HG02798 (cell line): ENCODE measurements around the gene GMPPB.

Source experiments
- ATAC-seq: cut with Tn5 transposase; IDR thresholded peaks from one replicate; pipeline ENCODE4 v1.9.1; 2021; ENCODE audit warnings: mild to moderate bottlenecking; ENCODE audit not compliant: unreplicated experiment, poor library complexity

GMPPB gene

DNA sequence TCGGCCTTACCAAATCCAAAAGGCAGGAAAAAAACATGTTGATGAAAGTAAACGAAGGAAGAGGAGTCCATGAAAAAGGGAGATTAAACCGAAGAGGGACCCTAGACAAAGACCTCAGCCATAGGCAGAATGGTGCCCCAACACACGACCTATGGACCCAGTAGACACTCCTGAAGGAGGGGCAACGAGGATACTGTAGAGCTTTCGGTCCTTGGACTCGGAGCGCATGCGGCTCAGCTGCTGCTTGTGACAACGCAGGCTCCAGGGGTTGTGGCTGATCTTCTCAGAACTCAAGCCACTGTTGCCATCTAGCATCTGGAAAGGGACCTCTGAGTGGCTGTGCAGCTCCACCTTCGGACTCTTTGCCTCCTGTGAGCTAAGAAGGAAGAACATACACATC, 8.8 kb upstream of the GMPPB start:
- no peak for ATAC-seq

GRCh38 chr3:49729966-49730609, 6.3 kb upstream of the GMPPB start:
- ATAC-seq = no peak

DNA sequence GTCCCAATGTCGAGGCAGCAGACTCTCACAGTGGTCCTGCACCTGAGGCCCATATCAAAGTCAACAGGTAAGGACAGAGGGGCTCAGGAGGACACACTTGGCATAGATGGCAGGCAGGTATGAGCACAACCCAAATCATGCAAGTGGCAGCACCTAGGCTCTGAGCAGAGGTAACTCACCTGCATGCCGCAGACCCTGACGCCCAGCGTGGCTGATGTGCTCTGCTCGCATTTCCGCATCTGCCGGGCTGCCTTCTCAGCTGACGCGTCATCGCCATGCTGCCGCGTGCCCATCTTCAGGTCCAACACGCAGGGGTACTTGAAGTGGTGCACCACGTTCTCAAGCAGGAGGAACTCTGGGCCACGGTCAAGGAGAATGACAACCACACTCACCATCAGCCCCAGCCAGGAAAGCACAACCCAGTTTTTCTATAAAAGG, 4.2 kb upstream of the GMPPB start:
- no peak for ATAC-seq

GRCh38 chr3:49727154-49727923, 3.6 kb upstream of the GMPPB start:
- no peak for ATAC-seq

DNA sequence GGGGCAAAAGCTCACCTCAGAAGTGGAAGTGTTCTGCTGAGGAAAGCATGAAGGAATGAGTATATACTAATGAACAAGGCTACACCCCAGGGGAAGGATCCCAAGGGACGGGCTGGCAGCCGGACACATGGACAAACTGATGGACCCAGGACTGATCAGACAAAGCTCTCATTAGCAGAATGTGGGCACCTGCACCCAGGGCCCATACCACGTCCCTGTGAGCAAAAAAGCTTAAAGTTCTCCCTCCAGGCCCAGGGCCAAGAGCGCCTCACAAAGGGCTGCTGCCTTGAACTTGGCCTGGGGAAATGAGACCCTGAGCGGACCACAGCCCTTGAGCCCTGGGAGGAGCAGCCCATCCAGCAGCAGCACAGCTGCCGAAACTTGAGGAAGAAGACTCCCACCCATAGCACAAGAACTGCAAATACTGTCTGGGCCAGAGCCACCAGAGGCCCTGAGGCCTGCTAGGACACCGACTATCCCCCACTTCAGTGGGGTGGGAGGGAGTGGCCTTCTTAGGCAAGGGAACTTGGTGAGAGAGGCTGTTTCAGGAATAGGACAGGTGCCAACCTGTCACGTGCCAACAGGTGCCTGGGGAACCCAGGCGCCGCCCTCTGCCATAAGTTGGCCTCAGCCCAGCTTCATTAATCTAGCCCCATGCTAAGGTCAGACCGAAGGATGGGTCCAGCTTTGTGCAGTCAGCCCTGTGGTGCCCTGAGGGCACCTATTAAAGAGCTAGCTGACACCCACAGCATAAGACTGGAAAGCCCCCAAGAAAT, 2.3 kb upstream of the GMPPB start:
- ATAC-seq = no peak

GRCh38 chr3:49724586-49724985, 835 bp upstream of the GMPPB start:
- ATAC-seq = no peak

DNA sequence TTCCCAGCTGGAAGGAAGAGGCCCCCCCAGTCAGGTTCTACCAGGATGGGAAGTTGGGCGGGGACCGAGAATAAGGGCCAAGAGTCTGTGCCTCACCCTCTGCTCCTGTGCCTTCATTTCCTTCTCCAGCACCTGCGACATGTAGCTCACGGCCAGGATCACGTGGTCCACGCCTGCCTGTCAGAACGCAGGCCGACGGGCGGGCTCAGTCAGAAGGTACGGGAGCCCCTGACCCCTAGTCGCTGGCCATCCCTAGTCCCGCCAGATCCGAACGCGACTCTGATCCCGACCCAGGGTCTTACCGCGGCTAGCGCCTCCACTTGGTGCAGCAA, 489 bp downstream of the GMPPB start:
- ATAC-seq = no peak

DNA sequence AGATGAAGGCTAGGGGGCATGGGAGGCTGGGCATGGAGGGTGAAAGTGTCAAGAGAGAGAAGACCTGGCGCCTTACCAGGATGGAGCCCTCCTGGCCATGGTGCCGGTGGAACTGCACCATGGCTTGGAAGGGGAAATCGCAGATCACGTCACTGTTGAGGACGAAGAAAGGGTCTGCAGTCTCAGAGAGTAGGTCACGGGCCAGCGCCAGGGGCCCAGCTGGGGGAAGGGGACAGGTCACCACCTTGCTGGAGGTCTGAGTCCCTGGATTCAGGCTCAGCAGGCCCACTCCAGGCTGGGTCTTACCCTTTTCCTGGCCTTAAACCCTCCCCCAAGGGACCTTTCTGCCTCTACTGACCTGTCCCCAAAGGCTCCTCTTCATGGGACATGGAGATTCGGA, 855 bp downstream of the GMPPB start:
- no peak for ATAC-seq

- ATAC-seq = no peak
These were observed 1.6 kb downstream of the GMPPB start for GRCh38 chr3:49721896-49722781.

DNA sequence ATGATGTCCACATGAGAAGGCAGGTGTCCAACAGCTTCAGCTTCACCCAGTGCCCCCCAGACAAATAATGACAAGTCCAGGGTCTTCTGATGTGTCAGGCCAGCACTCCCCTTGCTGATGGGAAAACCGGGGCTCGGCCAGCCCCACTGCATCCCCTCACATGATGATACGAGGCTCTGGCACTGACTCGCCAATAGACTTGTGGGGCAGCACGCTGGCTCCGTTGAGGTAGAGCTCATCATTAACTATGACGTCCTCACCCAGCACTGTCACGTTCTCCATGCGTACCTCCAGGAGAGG, 2.2 kb downstream of the GMPPB start:
- no peak for ATAC-seq

DNA sequence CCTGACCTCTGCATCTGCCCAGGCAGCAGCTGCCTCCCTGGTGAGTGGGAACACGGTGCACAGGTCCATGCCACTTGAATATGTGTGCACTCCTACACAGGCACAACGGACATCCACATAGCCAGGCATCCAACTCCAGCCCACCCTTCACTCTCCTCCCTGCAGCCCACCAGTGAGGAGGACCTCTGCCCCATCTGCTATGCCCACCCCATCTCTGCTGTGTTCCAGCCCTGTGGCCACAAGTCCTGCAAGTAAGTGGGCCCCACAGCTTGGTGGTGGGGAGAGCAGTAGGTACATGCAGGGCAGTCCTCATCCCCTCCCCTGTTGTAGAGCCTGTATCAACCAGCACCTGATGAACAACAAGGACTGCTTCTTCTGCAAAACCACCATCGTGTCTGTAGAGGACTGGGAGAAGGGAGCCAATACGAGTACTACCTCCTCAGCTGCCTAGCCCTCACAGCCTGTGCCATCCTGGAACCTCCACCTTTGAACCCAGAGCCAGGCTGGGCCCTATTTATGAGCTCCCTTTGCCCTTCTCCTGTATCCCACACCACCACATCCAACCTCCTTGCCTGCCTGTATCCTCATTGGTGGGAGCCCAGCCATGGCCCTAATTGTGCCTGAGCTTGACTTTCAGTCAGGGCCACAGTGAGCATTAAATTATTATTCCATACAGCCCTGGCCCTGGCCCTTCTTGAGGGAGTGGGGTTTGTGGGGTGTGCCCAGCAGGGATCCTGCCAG, 2.7 kb downstream of the GMPPB start:
- no peak for ATAC-seq

DNA sequence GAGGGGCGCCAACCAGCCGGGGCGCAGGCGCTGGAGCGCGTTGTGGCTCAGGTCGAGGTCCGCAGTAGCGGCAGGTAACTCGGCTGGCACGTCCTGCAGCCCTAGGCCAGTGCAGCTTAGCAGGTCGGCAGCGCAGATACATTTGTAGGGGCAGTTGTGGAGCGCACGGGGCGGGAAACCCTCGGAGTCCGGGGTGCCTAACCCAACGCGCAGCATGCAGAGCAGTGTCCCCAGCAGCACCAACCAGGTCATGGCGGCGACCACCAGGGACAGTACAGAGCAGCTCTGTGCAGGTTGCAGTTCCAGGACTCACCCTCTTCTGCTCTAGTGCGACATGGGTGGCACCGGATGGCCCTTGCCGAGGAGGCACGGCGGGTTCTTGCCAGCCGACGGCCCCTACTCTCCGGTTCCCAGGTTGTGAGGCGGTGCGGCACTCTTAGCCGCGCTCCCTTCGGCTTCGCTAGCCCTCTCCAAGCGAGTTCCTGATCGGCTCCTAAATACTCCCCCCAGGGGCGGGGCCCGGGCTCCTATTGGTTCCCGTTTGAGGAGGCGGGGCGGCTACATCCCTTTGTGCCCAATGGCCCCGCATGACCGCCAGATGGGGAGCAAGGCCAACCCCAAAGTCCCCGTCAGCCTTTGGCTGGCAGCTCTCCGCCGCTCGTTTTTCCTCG, 4.4 kb downstream of the GMPPB start, which contains the start of gene AMIGO3:
TSS of gene AMIGO3 (minus strand) at position 471 of the 671 bp plus-strand sequence. CDS start at position 252, 219 bp downstream.
- peak; percentile 49 for ATAC-seq

DNA sequence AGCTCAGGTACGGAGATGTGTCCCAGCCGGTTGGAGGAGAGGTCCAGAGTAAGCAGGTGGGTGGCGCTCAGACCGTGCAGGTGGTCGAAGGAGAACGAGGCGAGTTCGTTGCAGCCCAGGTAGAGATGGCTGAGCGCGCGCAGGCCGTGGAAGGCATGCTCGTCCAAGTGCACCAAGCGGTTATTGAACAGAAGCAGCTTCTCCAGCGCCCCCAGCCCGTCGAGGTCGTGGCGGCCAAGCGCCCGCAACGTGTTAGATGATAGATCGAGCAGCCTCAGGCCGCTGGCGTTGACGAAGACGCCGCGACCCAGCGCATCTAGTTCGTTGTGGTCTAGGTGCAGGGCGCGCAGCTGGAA, 4.9 kb downstream of the GMPPB start:
- ATAC-seq = no peak

GRCh38 chr3:49717959-49718857, 5.5 kb downstream of the GMPPB start:
- ATAC-seq = no peak

GRCh38 chr3:49717211-49717958, 6.4 kb downstream of the GMPPB start:
- ATAC-seq = no peak

DNA sequence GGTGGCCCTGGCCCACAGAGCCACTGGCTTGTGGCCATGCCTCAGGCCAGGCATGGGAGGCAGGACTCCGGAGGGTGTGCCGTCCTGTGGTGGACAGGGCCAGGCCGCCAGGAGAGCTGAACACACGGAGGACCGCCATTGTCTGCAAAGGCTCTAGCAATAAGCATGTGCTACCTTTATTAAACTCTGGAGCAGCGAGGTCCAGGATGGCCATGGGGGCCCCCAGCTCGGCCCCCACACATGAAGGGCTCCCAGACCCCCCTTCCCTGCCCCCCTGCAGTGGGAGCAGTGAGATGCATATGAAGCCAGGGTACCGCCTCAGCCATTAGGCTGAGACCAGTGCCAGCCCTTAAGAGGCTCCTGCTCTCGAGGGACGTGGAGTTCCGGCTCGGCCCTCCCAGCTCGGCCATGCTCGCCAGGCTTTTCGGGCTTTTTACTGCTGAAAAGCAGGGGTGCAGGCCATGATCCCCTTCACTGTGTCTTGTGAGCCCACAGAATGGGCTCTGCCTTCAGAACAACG, 7.0 kb downstream of the GMPPB start:
- ATAC-seq = no peak

DNA sequence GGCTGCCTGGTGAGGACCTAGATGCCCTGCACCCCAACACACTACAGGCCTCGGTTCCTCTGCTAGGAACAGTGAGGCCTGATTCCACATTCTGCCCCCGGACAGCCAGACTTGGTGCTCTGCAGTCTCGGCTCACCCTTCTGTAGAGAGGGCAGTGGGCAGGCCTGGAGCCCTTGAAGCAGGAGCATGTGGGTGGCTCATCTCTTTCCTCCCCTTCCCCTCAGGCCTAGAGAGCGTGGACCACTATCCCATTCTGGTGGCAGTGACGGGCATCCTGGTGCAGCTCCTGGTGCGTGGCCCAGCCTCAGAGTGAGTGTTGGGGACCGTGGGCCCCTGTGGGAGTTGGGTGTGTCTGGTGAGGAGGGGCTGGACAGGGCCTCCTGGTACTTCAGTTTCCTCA, 7.6 kb downstream of the GMPPB start:
- no peak for ATAC-seq
